Adrenal gland (tissue), 12 donors: ENCODE results near the gene THEM5. TPM values are rescaled to one million over a fixed set of nuclear protein-coding genes. Genes with fewer than 3 reads are reported as not detected.

Experiments
- DNase-seq, 7 donors: peaks; one replicate each; pipeline ENCODE4 v3.0.0-alpha.2; 2019 to 2020
- H3K27ac ChIP-seq, 5 donors: fragments of 200-600 bp; sonication (generic) in 4 of 5; 1 replicate in 3 of 5; 2 replicates in 2 of 5; pipeline versions ENCODE4 v1.5.1 to v1.8.0; 2016 to 2020; ENCODE audit warnings: mild to moderate bottlenecking in 1 of 5
- H3K27me3 ChIP-seq: fragments of 200-600 bp; 2 replicates; pipeline ENCODE4 v1.8.0; 2021
- H3K36me3 ChIP-seq, 2 donors: fragments of 200-600 bp; replicated peaks in 1 of 2; 1 replicate in 1 of 2; 2 replicates in 1 of 2; pipeline versions ENCODE4 v1.5.1 to v1.8.0; 2018 to 2022
- H3K4me1 ChIP-seq, 2 donors: fragments of 200-600 bp; replicated peaks in 1 of 2; 1 replicate in 1 of 2; 2 replicates in 1 of 2; pipeline versions ENCODE4 v1.5.1 to v1.8.0; 2018 to 2021
- H3K4me3 ChIP-seq, 4 donors: fragments of 200-600 bp; sonication (generic) in 3 of 4; one replicate each; pipeline ENCODE4 v1.5.1; 2016 to 2018
- H3K9me3 ChIP-seq, 3 donors: fragments of 200-600 bp; sonication (generic) in 1 of 3; replicated peaks in 1 of 3; 1 replicate in 2 of 3; 2 replicates in 1 of 3; pipeline versions ENCODE4 v1.5.1 to v1.8.0; 2016 to 2021
- CTCF ChIP-seq, 6 experiments: fragments of 450-650 bp in 4 of 6; fragments of 200-600 bp in 2 of 6; sonication (generic) in 1 of 6; IDR thresholded peaks; 1 replicate in 5 of 6; 2 replicates in 1 of 6; pipeline versions ENCODE4 v1.5.1 to v1.8.0; 2016 to 2021; ENCODE audit warnings: antibody characterized with exemption in 6 of 6, mild to moderate bottlenecking in 2 of 6, moderate library complexity in 1 of 6
- POLR2A ChIP-seq, 2 donors: fragments of 450-650 bp; IDR thresholded peaks; one replicate each; pipeline ENCODE4 v1.6.1; 2017; ENCODE audit warnings: antibody characterized with exemption in 2 of 2, mild to moderate bottlenecking in 2 of 2, moderate library complexity in 1 of 2
- WGBS, 4 donors: extraction: QIAGEN DNeasy Blood & Tissue Kit in 2 of 4; methylation state at CpG; one replicate each; pipeline versions ENCODE4 v1.1.5 to v1.1.7; 2013 to 2017; 5-methylcytosine and 5-hydroxymethylcytosine counted together
- intact Hi-C, 2 donors: fragments of 100-400 bp; cut with DNase I; formaldehyde crosslinking; loops; one replicate each; pipeline versions ENCODE4 v1.14.1 to v1.15.0; 2022 to 2023
- polyA plus RNA-seq, 3 donors: library from polyadenylated mRNA; stranded (reverse); fragments of 200-250 nt in 2 of 3; fragments of 350-450 nt in 1 of 3; fragmentation: Illumina TruSeq in 1 of 3; extraction: RNeasy Lipid Tissue Mini Kit (QIAGEN cat#74804) in 1 of 3; gene quantifications; one replicate each; pipeline ENCODE4 v1.2.3, GENCODE V29; 2013 to 2014
- total RNA-seq, 9 donors: library from RNA; depleted of rRNA in 4 of 9; stranded (reverse); fragments of >200 nt in 4 of 9; fragments of 120-200 nt in 1 of 9; fragmentation: NEBNext Ultra II Directional in 1 of 9; extraction: Animal tissue kit (Norgen Biotek cat#: 25700) in 1 of 9; gene quantifications; one replicate each; pipeline versions ENCODE4 v1.1.0 to v1.2.4, GENCODE V29; 2013 to 2023
- donor health status: healthy with polysubstance abuse.
- donor health status: Bipolar disorder and iron deficiency.
- donor health status: DM: yes; HTN: yes; CAD: no.
- donor health status: DM: no; HTN: no; CAD: no.
- donor health status: DM: no; HTN: no; CAD: no.
- donor health status: DM: yes; HTN: yes; CAD: no.

THEM5 gene
- total and polyA plus RNA-seq, 12 donors, result not detected

GRCh38 chr1:151897991-151898431, 44.5 kb upstream of the THEM5 start:
- H3K9me3 ChIP-seq, result no peaks in the 10 kb centered on the region
- intact Hi-C loops, result no loop called here
- peaks cover 0 to 17% of the 10 kb centered on the region in 2 donors for H3K36me3 ChIP-seq
- no peak overlapping the region for H3K4me3 ChIP-seq
- no peaks in the 10 kb centered on the region for H3K27me3 ChIP-seq
- DNase-seq, result no peak
- H3K4me1 ChIP-seq, result no peaks in the 10 kb centered on the region
- TF ChIP-seq POLR2A (IDR thresholded peaks at IDR 0.05) (no peak), CTCF (IDR thresholded peaks at IDR 0.05) (no peak)
- 74 to 89% (median 80%) methylated on average over 9 to 10 of the region's 10 CpGs for WGBS, 4 donors
- no peak overlapping the region for H3K27ac ChIP-seq

- no peaks in the 10 kb centered on the region for H3K9me3 ChIP-seq
- no peak for TF ChIP-seq CTCF (IDR thresholded peaks at IDR 0.05)
- TF ChIP-seq POLR2A (IDR thresholded peaks at IDR 0.05), result no peak
- WGBS, 4 donors, result 79 to 93% (median 81%) methylated on average over 9 of the region's 9 CpGs
- peak in 1 of 7 donors; percentile 6 for DNase-seq
- no peak overlapping the region for H3K27ac ChIP-seq
- H3K4me1 ChIP-seq, result no peaks in the 10 kb centered on the region
- intact Hi-C loops, result no loop called here
- no peaks in the 10 kb centered on the region for H3K27me3 ChIP-seq
- no peak overlapping the region for H3K4me3 ChIP-seq
- peaks cover 0 to 21% of the 10 kb centered on the region in 2 donors for H3K36me3 ChIP-seq
Measured at GRCh38 chr1:151893176-151893924, 39.8 kb upstream of the THEM5 start.

DNA sequence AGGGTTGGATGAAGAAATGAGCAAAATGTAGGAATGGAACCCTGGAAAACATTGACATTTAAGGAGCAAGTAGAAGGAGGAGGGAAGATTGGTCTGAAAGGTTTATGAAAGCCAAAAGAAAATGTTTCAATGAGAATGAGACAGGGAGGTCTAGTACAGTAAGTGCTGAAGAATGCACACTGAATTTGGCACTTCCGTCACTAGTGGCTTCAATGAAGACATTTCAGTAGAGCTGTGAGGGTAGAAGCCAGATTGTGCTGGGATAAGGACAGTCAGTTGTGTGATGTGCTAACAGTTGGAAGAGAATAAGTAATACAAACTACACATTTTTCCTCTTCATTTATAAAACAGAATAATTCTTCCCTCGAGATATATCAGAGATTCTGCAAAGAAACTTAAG, 38.7 kb upstream of the THEM5 start:
- Histone ChIP-seq H3K27me3 (no peaks in the 10 kb centered on the region), H3K4me1 (no peaks in the 10 kb centered on the region), H3K36me3 (peaks cover 0 to 21% of the 10 kb centered on the region in 2 donors), H3K4me3 (no peak overlapping the region), H3K27ac (no peak overlapping the region), H3K9me3 (no peaks in the 10 kb centered on the region)
- 86 to 98% (median 96%) methylated on average over 2 of the region's 2 CpGs for WGBS, 4 donors
- intact Hi-C loops, result no loop called here
- DNase-seq, result no peak
- TF ChIP-seq POLR2A (IDR thresholded peaks at IDR 0.05), result no peak

DNA sequence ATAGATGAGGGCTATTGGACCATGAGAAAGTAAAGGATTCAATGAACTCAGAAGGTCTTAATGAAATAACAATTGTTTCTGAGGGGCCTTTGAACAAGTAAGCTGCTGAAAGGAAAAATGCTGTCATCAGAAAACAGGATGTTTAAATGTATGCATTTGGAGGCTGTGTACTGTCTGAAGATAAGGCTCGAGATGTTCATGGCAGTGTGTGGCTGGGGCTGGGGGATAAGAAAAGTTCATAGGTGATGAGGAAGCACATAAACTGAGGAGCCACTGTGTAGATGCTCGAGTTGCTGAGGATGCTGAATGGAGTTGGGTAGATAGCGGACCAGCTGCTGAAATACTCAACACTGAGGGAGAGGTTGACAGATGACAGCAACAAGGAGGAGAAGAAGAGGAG, 38.0 kb upstream of the THEM5 start:
- Histone ChIP-seq H3K27me3 (no peaks in the 10 kb centered on the region), H3K27ac (no peak overlapping the region), H3K4me3 (no peak overlapping the region), H3K4me1 (no peaks in the 10 kb centered on the region), H3K9me3 (no peaks in the 10 kb centered on the region), H3K36me3 (peaks cover 0 to 21% of the 10 kb centered on the region in 2 donors)
- 83 to 96% (median 90%) methylated on average over 3 of the region's 3 CpGs for WGBS, 4 donors
- no peak for TF ChIP-seq POLR2A (IDR thresholded peaks at IDR 0.05)
- TF ChIP-seq CTCF (IDR thresholded peaks at IDR 0.05), result no peak
- intact Hi-C loops, result no loop called here
- no peak for DNase-seq
